Neural cell (in vitro differentiated cells): ENCODE measurements around the gene ULBP2. TPM values are rescaled to one million over a fixed set of nuclear protein-coding genes. Genes with fewer than 3 reads are reported as not detected.

ENCODE experiments used
- H2AFZ ChIP-seq: fragments of 200-600, 300-800 bp; sonication (generic), shearing (Covaris generic); 2 replicates; pipeline ENCODE4 v1.6.0; 2014; ENCODE audit warnings: low read depth, mild to moderate bottlenecking, antibody characterized with exemption, low read length, moderate library complexity
- H3F3A ChIP-seq: fragments of 200-600 bp; shearing (Covaris generic); 2 replicates; pipeline ENCODE4 v1.6.1; 2016; ENCODE audit warnings: mild to moderate bottlenecking, moderate library complexity, mixed read lengths, antibody characterized with exemption, low read length; ENCODE audit not compliant: insufficient read depth, poor library complexity, severe bottlenecking
- H3K27ac ChIP-seq: fragments of 200-600, 300-800 bp; sonication (generic), shearing (Covaris generic); 2 replicates; pipeline ENCODE4 v1.5.1; 2014; ENCODE audit warnings: mild to moderate bottlenecking, low read length, moderate library complexity
- H3K27me3 ChIP-seq: fragments of 300-800, 200-600 bp; sonication (generic), shearing (Covaris generic); 2 replicates; pipeline ENCODE4 v1.6.0; 2014; ENCODE audit warnings: mild to moderate bottlenecking, low read depth, low read length, moderate library complexity; ENCODE audit not compliant: insufficient read depth
- H3K36me3 ChIP-seq: fragments of 300-800, 200-600 bp; sonication (generic), shearing (Covaris generic); 2 replicates; pipeline ENCODE4 v1.5.1; 2014; ENCODE audit warnings: mild to moderate bottlenecking, antibody characterized with exemption, low read length, moderate library complexity; ENCODE audit not compliant: insufficient read depth
- H3K4me2 ChIP-seq: fragments of 300-800, 200-600 bp; sonication (generic), shearing (Covaris generic); 2 replicates; pipeline ENCODE4 v1.6.0; 2014; ENCODE audit warnings: mild to moderate bottlenecking, low read length
- H3K4me3 ChIP-seq: fragments of 300-800, 200-600 bp; sonication (generic), shearing (Covaris generic); 2 replicates; pipeline ENCODE4 v1.5.1; 2014; ENCODE audit warnings: mild to moderate bottlenecking, low read length, moderate library complexity
- H3K79me2 ChIP-seq: fragments of 200-600 bp; shearing (Covaris generic); replicated peaks from 2 replicates; pipeline ENCODE4 v1.6.0; 2014; ENCODE audit warnings: mild to moderate bottlenecking, low read length, moderate library complexity; ENCODE audit not compliant: insufficient read depth
- H3K9ac ChIP-seq: fragments of 300-800, 200-600 bp; sonication (generic), shearing (Covaris generic); 2 replicates; pipeline ENCODE4 v1.6.1; 2016; ENCODE audit warnings: mild to moderate bottlenecking, low read length, mixed read lengths
- H3K9me2 ChIP-seq: fragments of 200-600 bp; shearing (Covaris generic); 2 replicates; pipeline ENCODE4 v1.6.1; 2016; ENCODE audit warnings: mild to moderate bottlenecking, low read length, mixed read lengths; ENCODE audit not compliant: insufficient read depth
- H3K9me3 ChIP-seq: fragments of 200-600, 300-800 bp; sonication (generic), shearing (Covaris generic); 2 replicates; pipeline ENCODE4 v1.6.1; 2016; ENCODE audit warnings: mild to moderate bottlenecking, mixed run types, low read length, moderate library complexity, mixed read lengths
- H4K20me1 ChIP-seq: fragments of 200-600 bp; shearing (Covaris generic); 2 replicates; pipeline ENCODE4 v1.6.1; 2016; ENCODE audit warnings: mild to moderate bottlenecking, mixed run types; ENCODE audit not compliant: insufficient read depth
- EP300 ChIP-seq: fragments of 450-650 bp; conservative IDR thresholded peaks from 2 replicates; pipeline ENCODE4 v1.6.1; 2014; ENCODE audit warnings: antibody characterized with exemption, mild to moderate bottlenecking, moderate library complexity; ENCODE audit not compliant: poor library complexity, severe bottlenecking
- EZH2 ChIP-seq: fragments of 200-600, 300-800 bp; shearing (Covaris generic), sonication (generic); IDR thresholded peaks from 2 replicates; pipeline ENCODE4 v1.6.1; 2014; ENCODE audit warnings: antibody characterized with exemption, low read length, borderline replicate concordance, mild to moderate bottlenecking; ENCODE audit not compliant: insufficient read depth, poor library complexity, severe bottlenecking
- MXI1 ChIP-seq: fragments of 450-650 bp; conservative IDR thresholded peaks from 2 replicates; pipeline ENCODE4 v1.6.1; 2014; ENCODE audit warnings: antibody characterized with exemption, mild to moderate bottlenecking; ENCODE audit not compliant: poor library complexity, severe bottlenecking
- POLR2AphosphoS5 ChIP-seq: IDR thresholded peaks from 2 replicates; pipeline ENCODE4 v1.6.1; 2012
- RAD21 ChIP-seq: fragments of 450-650 bp; conservative IDR thresholded peaks from 2 replicates; pipeline ENCODE4 v1.6.1; 2014; ENCODE audit warnings: antibody characterized with exemption, mild to moderate bottlenecking, moderate library complexity
- REST ChIP-seq: IDR thresholded peaks from 2 replicates; pipeline ENCODE4 v1.6.1; 2012; ENCODE audit warnings: borderline replicate concordance
- SMC3 ChIP-seq: fragments of 450-650 bp; conservative IDR thresholded peaks from 2 replicates; pipeline ENCODE4 v1.6.1; 2014; ENCODE audit warnings: antibody characterized with exemption, mild to moderate bottlenecking, moderate library complexity; ENCODE audit not compliant: poor library complexity
- TAF1 ChIP-seq: IDR thresholded peaks from 2 replicates; pipeline ENCODE4 v1.6.1; 2012; ENCODE audit warnings: low read depth
- polyA plus RNA-seq: library from polyadenylated mRNA; depleted of rRNA; stranded (reverse); fragments of >200 nt; gene quantifications from 2 replicates; pipeline ENCODE4 v1.2.3, GENCODE V29; 2014
- TF ChIP-seq, protein P1 (sequence below): fragments of 450-650 bp; IDR thresholded peaks from 2 replicates; pipeline ENCODE4 v1.5.1; 2014; ENCODE audit warnings: antibody characterized with exemption, mild to moderate bottlenecking, moderate library complexity; ENCODE audit not compliant: poor library complexity, severe bottlenecking

The ULBP2 gene
- polyA plus RNA-seq, 1 donor from 2014 or later: 1.5 TPM

DNA sequence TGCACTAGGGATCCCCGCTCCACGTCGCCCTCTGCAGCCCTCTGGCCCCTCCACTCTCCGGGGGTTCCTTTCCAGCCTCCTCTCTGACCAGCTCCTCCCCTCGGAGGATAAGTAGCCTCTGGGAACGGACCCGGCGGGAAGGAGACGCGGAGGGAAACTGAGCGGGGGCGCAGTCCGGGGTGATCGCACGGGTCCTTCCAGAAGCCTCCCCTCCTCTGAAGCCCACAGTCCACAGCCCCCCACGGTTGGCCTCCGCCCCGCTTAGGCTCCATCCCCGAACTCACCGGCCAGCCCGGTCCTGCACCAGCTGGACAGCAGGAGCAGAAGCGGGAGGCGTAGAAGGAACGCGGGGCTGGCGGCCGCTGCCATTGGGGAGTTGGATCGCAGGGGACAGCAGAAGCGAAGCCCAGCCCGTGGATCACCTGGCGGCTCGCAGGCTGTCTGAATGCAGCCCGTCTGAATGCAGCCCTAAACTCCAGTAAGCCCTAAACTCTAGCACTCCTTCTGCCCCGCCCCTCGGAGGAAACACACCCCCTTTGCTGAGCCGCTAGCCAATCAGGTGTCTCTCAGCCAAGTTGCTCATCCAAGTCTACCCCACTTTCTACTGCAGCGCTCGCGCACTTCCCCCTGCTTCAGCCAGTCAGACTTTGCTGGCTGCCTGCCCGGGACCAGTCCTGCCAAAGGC lies 19.0 kb upstream of the ULBP2 start, which contains the start of gene RAET1G:
RAET1G (minus strand) TSS at position 480 of the 685 bp plus-strand sequence; CDS start at position 369, 111 bp downstream.
- no peaks in the 10 kb centered on the region for H3K79me2 ChIP-seq
- H3K27ac ChIP-seq: no peak within 1 kb of the TSS
- no peaks in the 10 kb centered on the region for H4K20me1 ChIP-seq
- no peak within 1 kb of the TSS for H3K9ac ChIP-seq
- peaks cover 4% of the 10 kb centered on the region for H3K9me3 ChIP-seq
- peaks cover 78% of the 10 kb centered on the region for H3K27me3 ChIP-seq
- H3K4me2 ChIP-seq: peak within 1 kb of the TSS; percentile 68
- TF ChIP-seq EZH2 (peak; percentile 58), POLR2AphosphoS5 (no peak), RAD21 (no peak)
- H3K4me3 ChIP-seq: peak within 1 kb of the TSS; percentile 66
- H2AFZ ChIP-seq: no peak within 1 kb of the TSS
- H3F3A ChIP-seq: no peaks in the 10 kb centered on the region
- no peaks in the 10 kb centered on the region for H3K36me3 ChIP-seq
- no peaks in the 10 kb centered on the region for H3K9me2 ChIP-seq

GRCh38 chr6:149923327-149923986 lies 18.4 kb upstream of the ULBP2 start:
- TF ChIP-seq MXI1: no peak
- TF ChIP-seq, protein P1, sequence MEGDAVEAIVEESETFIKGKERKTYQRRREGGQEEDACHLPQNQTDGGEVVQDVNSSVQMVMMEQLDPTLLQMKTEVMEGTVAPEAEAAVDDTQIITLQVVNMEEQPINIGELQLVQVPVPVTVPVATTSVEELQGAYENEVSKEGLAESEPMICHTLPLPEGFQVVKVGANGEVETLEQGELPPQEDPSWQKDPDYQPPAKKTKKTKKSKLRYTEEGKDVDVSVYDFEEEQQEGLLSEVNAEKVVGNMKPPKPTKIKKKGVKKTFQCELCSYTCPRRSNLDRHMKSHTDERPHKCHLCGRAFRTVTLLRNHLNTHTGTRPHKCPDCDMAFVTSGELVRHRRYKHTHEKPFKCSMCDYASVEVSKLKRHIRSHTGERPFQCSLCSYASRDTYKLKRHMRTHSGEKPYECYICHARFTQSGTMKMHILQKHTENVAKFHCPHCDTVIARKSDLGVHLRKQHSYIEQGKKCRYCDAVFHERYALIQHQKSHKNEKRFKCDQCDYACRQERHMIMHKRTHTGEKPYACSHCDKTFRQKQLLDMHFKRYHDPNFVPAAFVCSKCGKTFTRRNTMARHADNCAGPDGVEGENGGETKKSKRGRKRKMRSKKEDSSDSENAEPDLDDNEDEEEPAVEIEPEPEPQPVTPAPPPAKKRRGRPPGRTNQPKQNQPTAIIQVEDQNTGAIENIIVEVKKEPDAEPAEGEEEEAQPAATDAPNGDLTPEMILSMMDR: no peak
- TF ChIP-seq SMC3: no peak
- TF ChIP-seq REST: no peak
- no peak for TF ChIP-seq EZH2
- no peak for TF ChIP-seq RAD21
- no peak for TF ChIP-seq TAF1
- TF ChIP-seq POLR2AphosphoS5: no peak
- TF ChIP-seq EP300: no peak
- Histone ChIP-seq H3K27ac (no peak overlapping the region), H3K79me2 (no peaks in the 10 kb centered on the region), H3K36me3 (no peaks in the 10 kb centered on the region), H4K20me1 (no peaks in the 10 kb centered on the region), H3K27me3 (peaks cover 78% of the 10 kb centered on the region), H2AFZ (no peak overlapping the region), H3K9ac (no peak overlapping the region), H3K9me2 (no peaks in the 10 kb centered on the region), H3F3A (no peaks in the 10 kb centered on the region), H3K4me2 (peak overlapping the region; percentile 68), H3K9me3 (peaks cover 4% of the 10 kb centered on the region), H3K4me3 (peak overlapping the region; percentile 66)
